HepG2 (cell line): ENCODE results near the gene LGR6. TPM values are rescaled to one million over a fixed set of nuclear protein-coding genes. Genes with fewer than 3 reads are reported as not detected.

ENCODE experiments used
- CEBPB ChIP-seq: IDR thresholded peaks from 2 replicates; pipeline ENCODE4 v1.6.1; 2011; ENCODE audit warnings: low read depth, low read length, improper control_type of control experiment, borderline replicate concordance
- CHD4 ChIP-seq: fragments of 200-600 bp; sonication (generic); IDR thresholded peaks from 2 replicates; pipeline ENCODE4 v1.7.0; 2017; ENCODE audit warnings: mild to moderate bottlenecking, low read length, borderline replicate concordance
- GABPA ChIP-seq, 2 experiments: IDR thresholded peaks; 2 replicates each; pipeline ENCODE4 v1.6.1; 2011 to 2016; ENCODE audit warnings: low read depth in 2 of 2, low read length in 1 of 2, missing biosample characterization in 1 of 2, missing genetic modification characterization in 1 of 2
- PHF20 ChIP-seq: sonication (generic); formaldehyde crosslinking; IDR thresholded peaks from 2 replicates; pipeline ENCODE4 v1.5.0; 2020; ENCODE audit warnings: mild to moderate bottlenecking, missing genetic modification reagents
- PLSCR1 ChIP-seq: sonication (generic); formaldehyde crosslinking; IDR thresholded peaks from 2 replicates; pipeline ENCODE4 v1.5.0; 2020; ENCODE audit warnings: missing genetic modification reagents, mild to moderate bottlenecking, borderline replicate concordance
- RFXAP ChIP-seq: sonication (generic); formaldehyde crosslinking; IDR thresholded peaks from 2 replicates; pipeline ENCODE4 v1.4.0; 2020; ENCODE audit warnings: missing genetic modification reagents, borderline replicate concordance
- RNF219 ChIP-seq: sonication (generic); formaldehyde crosslinking; IDR thresholded peaks from 2 replicates; pipeline ENCODE4 v1.5.0; 2020; ENCODE audit warnings: mild to moderate bottlenecking, missing genetic modification reagents
- SMAD3 ChIP-seq: sonication (generic); formaldehyde crosslinking; IDR thresholded peaks from 2 replicates; pipeline ENCODE4 v1.4.0; 2020; ENCODE audit warnings: missing genetic modification reagents
- SNAI1 ChIP-seq: sonication (generic); formaldehyde crosslinking; IDR thresholded peaks from 2 replicates; pipeline ENCODE4 v1.5.0; 2020; ENCODE audit warnings: mild to moderate bottlenecking, missing genetic modification reagents, borderline replicate concordance
- TP53 ChIP-seq: sonication (generic); formaldehyde crosslinking; conservative IDR thresholded peaks from 2 replicates; pipeline ENCODE4 v1.4.0; 2020; ENCODE audit warnings: missing genetic modification reagents
- ZMYM2 ChIP-seq: sonication (generic); formaldehyde crosslinking; IDR thresholded peaks from 2 replicates; pipeline ENCODE4 v1.8.0; 2022; ENCODE audit warnings: mild to moderate bottlenecking, missing genetic modification reagents
- ZNF101 ChIP-seq: sonication (generic); formaldehyde crosslinking; IDR thresholded peaks from 2 replicates; pipeline ENCODE4 v1.4.0; 2020; ENCODE audit warnings: mild to moderate bottlenecking, low read depth, missing genetic modification reagents, borderline replicate concordance
- ZNF24 ChIP-seq: fragments of 450-650 bp; IDR thresholded peaks from 2 replicates; pipeline ENCODE4 v1.6.1; 2017; ENCODE audit warnings: antibody characterized with exemption, mild to moderate bottlenecking
- ZNF253 ChIP-seq: sonication (generic); formaldehyde crosslinking; IDR thresholded peaks from 2 replicates; pipeline ENCODE4 v1.8.0; 2022; ENCODE audit warnings: mild to moderate bottlenecking, missing genetic modification reagents, borderline replicate concordance
- ZNF296 ChIP-seq: sonication (generic); formaldehyde crosslinking; conservative IDR thresholded peaks from 2 replicates; pipeline ENCODE4 v1.5.0; 2020; ENCODE audit warnings: mild to moderate bottlenecking, missing genetic modification reagents
- ZNF570 ChIP-seq: sonication (generic); formaldehyde crosslinking; IDR thresholded peaks from 2 replicates; pipeline ENCODE4 v1.4.0; 2020; ENCODE audit warnings: mild to moderate bottlenecking, missing genetic modification reagents, borderline replicate concordance
- ZSCAN20 ChIP-seq: sonication (generic); formaldehyde crosslinking; IDR thresholded peaks from 2 replicates; pipeline ENCODE4 v1.4.0; 2020; ENCODE audit warnings: missing genetic modification reagents, mild to moderate bottlenecking, borderline replicate concordance
- ZSCAN29 ChIP-seq: sonication (generic); formaldehyde crosslinking; conservative IDR thresholded peaks from 2 replicates; pipeline ENCODE4 v1.4.0; 2020; ENCODE audit warnings: mild to moderate bottlenecking, missing genetic modification reagents
- ZUFSP ChIP-seq: sonication (generic); formaldehyde crosslinking; IDR thresholded peaks from 2 replicates; pipeline ENCODE4 v1.9.0; 2021; ENCODE audit warnings: missing genetic modification reagents, mild to moderate bottlenecking, borderline replicate concordance
- polyA plus RNA-seq, 8 experiments: library from polyadenylated mRNA; depleted of rRNA in 3 of 8; stranded (reverse) in 7 of 8; unstranded in 1 of 8; fragments of >200 nt; fragmentation: Illumina TruSeq in 4 of 8; extraction: Trizol in 4 of 8; gene quantifications; 2 replicates each; pipeline versions ENCODE4 v1.2.1 to v1.2.3, GENCODE V29; 2011 to 2016; ENCODE audit warnings: low read depth in 4 of 8, missing spikeins in 1 of 8, mixed read lengths in 1 of 8; ENCODE audit not compliant: insufficient read depth in 1 of 8
- total RNA-seq, 5 experiments: library from RNA; depleted of rRNA; stranded (reverse); fragments of >200 nt; fragmentation: Illumina TruSeq; extraction: Trizol; gene quantifications; 2 replicates each; pipeline ENCODE4 v1.2.3, GENCODE V29; 2016; ENCODE audit warnings: low read depth in 1 of 5
- TF ChIP-seq, protein P1 (sequence below): sonication (generic); formaldehyde crosslinking; IDR thresholded peaks from 2 replicates; pipeline ENCODE4 v1.4.0; 2020; ENCODE audit warnings: missing genetic modification reagents, low read depth, mild to moderate bottlenecking, borderline replicate concordance

LGR6 gene
- total and polyA plus RNA-seq, 2 of the 13 experiments (the other 11 are each of a cell fraction or from before 2014, with no cell fraction given): 0.07 TPM; not detected in 1

- TF ChIP-seq, protein P1, sequence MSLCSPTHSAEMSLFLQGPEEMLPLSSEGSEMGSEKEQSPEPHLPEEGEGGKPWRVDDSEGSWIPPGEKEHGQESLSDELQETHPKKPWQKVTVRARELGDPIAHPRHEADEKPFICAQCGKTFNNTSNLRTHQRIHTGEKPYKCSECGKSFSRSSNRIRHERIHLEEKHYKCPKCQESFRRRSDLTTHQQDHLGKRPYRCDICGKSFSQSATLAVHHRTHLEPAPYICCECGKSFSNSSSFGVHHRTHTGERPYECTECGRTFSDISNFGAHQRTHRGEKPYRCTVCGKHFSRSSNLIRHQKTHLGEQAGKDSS (CRISPR knock-in tag): no peak
- TF ChIP-seq TP53 (CRISPR knock-in tag) (no peak), ZNF24 (no peak), RNF219 (CRISPR knock-in tag) (no peak), ZNF296 (CRISPR knock-in tag) (no peak), SMAD3 (CRISPR knock-in tag) (no peak), ZSCAN20 (CRISPR knock-in tag) (no peak), SNAI1 (CRISPR knock-in tag) (0 out of 2 replicates have a peak, but pooled peaks have one; percentile 11), ZNF253 (CRISPR knock-in tag) (no peak), ZNF570 (CRISPR knock-in tag) (no peak), CEBPB (peak; percentile 63; the same call in 1 of the 2 replicates), ZMYM2 (CRISPR knock-in tag) (no peak), ZSCAN29 (CRISPR knock-in tag) (0 out of 2 replicates have a peak, but pooled peaks have one; percentile 63), GABPA (IDR thresholded peaks at IDR 0.05; ENCODE audit: low read depth, low read length) (no peak), GABPA (CRISPR knock-in tag; IDR thresholded peaks at IDR 0.05; ENCODE audit: low read depth) (no peak), ZNF101 (no peak), ZUFSP (no peak), RFXAP (CRISPR knock-in tag) (no peak), PLSCR1 (no peak), CHD4 (no peak), PHF20 (CRISPR knock-in tag) (no peak)
Observed at GRCh38 chr1:202189001-202189790, 4.4 kb upstream of the LGR6 start (continued).
